NCI-H2196 treated with DMSO at 0.1 percent for 48 hours (cell line): ENCODE results near the gene DISC1.

ENCODE experiments used
- DNase-seq: peaks from one replicate; lab custom pipeline; 2025; ENCODE audit not compliant: unreplicated experiment; lab: John Stamatoyannopoulos, UW

DISC1 gene

GRCh38 chr1:231694465-231695077, 68.0 kb downstream of the DISC1 start:
- no peak for DNase-seq

- DNase-seq = no peak
Observed at GRCh38 chr1:231695439-231696255, 69.1 kb downstream of the DISC1 start.

GRCh38 chr1:231699784-231700183, 73.2 kb downstream of the DISC1 start:
- DNase-seq = no peak

GRCh38 chr1:231701306-231701705, 74.7 kb downstream of the DISC1 start:
- DNase-seq = no peak

GRCh38 chr1:231702331-231702730, 75.7 kb downstream of the DISC1 start:
- DNase-seq = no peak

GRCh38 chr1:231702804-231703203, 76.2 kb downstream of the DISC1 start:
- no peak for DNase-seq

GRCh38 chr1:231705806-231706760, 79.5 kb downstream of the DISC1 start:
- no peak for DNase-seq

- no peak for DNase-seq
Observed at GRCh38 chr1:231706934-231707333, 80.3 kb downstream of the DISC1 start.

- DNase-seq = no peak
Observed at GRCh38 chr1:231707407-231707806, 80.8 kb downstream of the DISC1 start.

GRCh38 chr1:231708394-231708793, 81.8 kb downstream of the DISC1 start:
- no peak for DNase-seq

GRCh38 chr1:231714440-231714839, 87.8 kb downstream of the DISC1 start:
- no peak for DNase-seq

GRCh38 chr1:231715816-231716722, 89.5 kb downstream of the DISC1 start:
- no peak for DNase-seq

- DNase-seq = no peak
Observed at GRCh38 chr1:231716879-231717278, 90.3 kb downstream of the DISC1 start.

- DNase-seq = no peak
Observed at GRCh38 chr1:231719485-231720183, 93.0 kb downstream of the DISC1 start.

GRCh38 chr1:231720652-231721325, 94.2 kb downstream of the DISC1 start:
- DNase-seq = no peak

GRCh38 chr1:231721436-231721835, 94.8 kb downstream of the DISC1 start:
- no peak for DNase-seq

- DNase-seq = no peak
Observed at GRCh38 chr1:231722356-231722755, 95.8 kb downstream of the DISC1 start.

- DNase-seq = no peak
Observed at GRCh38 chr1:231723146-231723545, 96.6 kb downstream of the DISC1 start.

GRCh38 chr1:231724041-231724440, 97.5 kb downstream of the DISC1 start:
- no peak for DNase-seq
